HepG2 (cell line): Measurements from ENCODE around the gene TFB1M. TPM values are rescaled to one million over a fixed set of nuclear protein-coding genes. Genes with fewer than 3 reads are reported as not detected.

Experiments
- ETV5 ChIP-seq: IDR thresholded peaks from 2 replicates; pipeline ENCODE4 v1.6.1; 2018; ENCODE audit warnings: missing biosample characterization, missing genetic modification reagents, inconsistent platforms, borderline replicate concordance
- FOXC1 ChIP-seq: sonication (generic); formaldehyde crosslinking; IDR thresholded peaks from 2 replicates; pipeline ENCODE4 v1.8.0; 2022; ENCODE audit warnings: mild to moderate bottlenecking, missing genetic modification reagents, borderline replicate concordance
- HES4 ChIP-seq: sonication (generic); formaldehyde crosslinking; IDR thresholded peaks from 2 replicates; pipeline ENCODE4 v1.9.0; 2021; ENCODE audit warnings: mild to moderate bottlenecking, missing genetic modification reagents, borderline replicate concordance
- RFX1 ChIP-seq: fragments of 450-650 bp; IDR thresholded peaks from 2 replicates; pipeline ENCODE4 v1.6.1; 2017
- SRSF9 ChIP-seq: fragments of 200-400 bp; formaldehyde crosslinking; IDR thresholded peaks from 2 replicates; pipeline ENCODE4 v1.6.1; 2018; ENCODE audit warnings: borderline replicate concordance, mild to moderate bottlenecking, low read depth, low read length; ENCODE audit not compliant: insufficient read depth, poor library complexity, severe bottlenecking
- ZBTB1 ChIP-seq: sonication (generic); formaldehyde crosslinking; IDR thresholded peaks from 2 replicates; pipeline ENCODE4 v1.4.0; 2020; ENCODE audit warnings: missing genetic modification reagents, borderline replicate concordance
- ZNF253 ChIP-seq: sonication (generic); formaldehyde crosslinking; IDR thresholded peaks from 2 replicates; pipeline ENCODE4 v1.8.0; 2022; ENCODE audit warnings: mild to moderate bottlenecking, missing genetic modification reagents, borderline replicate concordance
- ZNF33A ChIP-seq: sonication (generic); formaldehyde crosslinking; IDR thresholded peaks from 2 replicates; pipeline ENCODE4 v1.5.1; 2020; ENCODE audit warnings: missing genetic modification reagents, mild to moderate bottlenecking, moderate library complexity, borderline replicate concordance
- ZNF350 ChIP-seq: sonication (generic); formaldehyde crosslinking; IDR thresholded peaks from 2 replicates; pipeline ENCODE4 v1.4.0; 2020; ENCODE audit warnings: mild to moderate bottlenecking, low read depth, missing genetic modification reagents, borderline replicate concordance
- ZNF546 ChIP-seq: sonication (generic); formaldehyde crosslinking; conservative IDR thresholded peaks from 2 replicates; pipeline ENCODE4 v1.8.1; 2023; ENCODE audit warnings: mild to moderate bottlenecking, missing genetic modification reagents
- ZNF598 ChIP-seq: sonication (generic); formaldehyde crosslinking; IDR thresholded peaks from 2 replicates; pipeline ENCODE4 v1.5.1; 2020; ENCODE audit warnings: mild to moderate bottlenecking, missing genetic modification reagents, borderline replicate concordance
- polyA plus RNA-seq, 8 experiments: library from polyadenylated mRNA; depleted of rRNA in 3 of 8; stranded (reverse) in 7 of 8; unstranded in 1 of 8; fragments of >200 nt; fragmentation: Illumina TruSeq in 4 of 8; extraction: Trizol in 4 of 8; gene quantifications; 2 replicates each; pipeline versions ENCODE4 v1.2.1 to v1.2.3, GENCODE V29; 2011 to 2016; ENCODE audit warnings: low read depth in 4 of 8, missing spikeins in 1 of 8, mixed read lengths in 1 of 8; ENCODE audit not compliant: insufficient read depth in 1 of 8
- total RNA-seq, 5 experiments: library from RNA; depleted of rRNA; stranded (reverse); fragments of >200 nt; fragmentation: Illumina TruSeq; extraction: Trizol; gene quantifications; 2 replicates each; pipeline ENCODE4 v1.2.3, GENCODE V29; 2016; ENCODE audit warnings: low read depth in 1 of 5
- TF ChIP-seq, protein P1 (sequence below): sonication (generic); formaldehyde crosslinking; IDR thresholded peaks from 2 replicates; pipeline ENCODE4 v1.8.1; 2022; ENCODE audit warnings: low read depth, mild to moderate bottlenecking, missing genetic modification reagents
- TF ChIP-seq, protein P2 (sequence below): sonication (generic); formaldehyde crosslinking; IDR thresholded peaks from 2 replicates; pipeline ENCODE4 v1.5.0; 2020; ENCODE audit warnings: mild to moderate bottlenecking, low read depth, missing genetic modification reagents, borderline replicate concordance
- TF ChIP-seq, protein P3 (sequence below): sonication (generic); formaldehyde crosslinking; IDR thresholded peaks from 2 replicates; pipeline ENCODE4 v1.5.1; 2020; ENCODE audit warnings: mild to moderate bottlenecking, missing genetic modification reagents, borderline replicate concordance
- TF ChIP-seq, protein P4 (sequence below): sonication (generic); formaldehyde crosslinking; IDR thresholded peaks from 2 replicates; pipeline ENCODE4 v1.5.1; 2020; ENCODE audit warnings: missing genetic modification reagents, mild to moderate bottlenecking, borderline replicate concordance
- TF ChIP-seq, protein P5 (sequence below): sonication (generic); formaldehyde crosslinking; IDR thresholded peaks from 2 replicates; pipeline ENCODE4 v1.5.1; 2020; ENCODE audit warnings: mild to moderate bottlenecking, moderate library complexity, missing genetic modification reagents

TFB1M gene
- total and polyA plus RNA-seq, 2 of the 13 experiments (the other 11 are each of a cell fraction or from before 2014, with no cell fraction given) = 91.4 to 122 TPM

DNA sequence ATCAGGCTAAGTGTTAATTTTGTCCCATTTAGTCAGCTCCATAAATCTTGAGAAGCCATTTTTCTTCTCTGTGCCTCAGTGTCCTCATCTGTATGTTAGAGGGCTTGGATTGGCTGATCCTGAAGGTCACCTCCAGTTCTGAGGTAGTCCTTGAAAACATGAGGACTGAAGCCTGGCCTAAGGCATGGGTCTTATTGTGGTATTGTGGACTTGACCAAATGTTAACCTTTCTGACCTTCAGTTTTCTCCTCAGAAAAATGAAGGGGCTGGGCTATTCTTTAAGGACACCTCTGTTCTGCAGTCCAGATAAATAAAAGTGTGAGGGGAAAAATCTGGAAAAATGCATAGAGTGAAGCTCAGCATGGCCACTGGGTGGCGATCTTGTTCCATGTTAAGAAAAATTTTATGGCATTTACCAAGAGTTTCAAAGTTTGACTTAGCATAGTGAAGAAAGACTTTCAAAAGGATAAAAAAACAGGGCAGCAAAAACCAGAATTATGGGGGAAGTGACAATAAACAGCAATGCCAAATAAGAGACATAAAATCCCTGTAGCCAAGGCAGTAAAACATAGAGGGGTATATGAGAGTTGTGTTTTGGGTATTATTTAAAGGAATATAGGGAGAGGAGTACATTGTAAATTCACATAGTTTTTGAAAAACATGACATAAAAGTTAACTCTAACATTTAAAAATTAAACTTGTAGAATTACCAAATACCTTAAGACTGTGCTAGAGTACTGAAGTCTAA, 13.2 kb upstream of the TFB1M start (continued):
- TF ChIP-seq, protein P1, sequence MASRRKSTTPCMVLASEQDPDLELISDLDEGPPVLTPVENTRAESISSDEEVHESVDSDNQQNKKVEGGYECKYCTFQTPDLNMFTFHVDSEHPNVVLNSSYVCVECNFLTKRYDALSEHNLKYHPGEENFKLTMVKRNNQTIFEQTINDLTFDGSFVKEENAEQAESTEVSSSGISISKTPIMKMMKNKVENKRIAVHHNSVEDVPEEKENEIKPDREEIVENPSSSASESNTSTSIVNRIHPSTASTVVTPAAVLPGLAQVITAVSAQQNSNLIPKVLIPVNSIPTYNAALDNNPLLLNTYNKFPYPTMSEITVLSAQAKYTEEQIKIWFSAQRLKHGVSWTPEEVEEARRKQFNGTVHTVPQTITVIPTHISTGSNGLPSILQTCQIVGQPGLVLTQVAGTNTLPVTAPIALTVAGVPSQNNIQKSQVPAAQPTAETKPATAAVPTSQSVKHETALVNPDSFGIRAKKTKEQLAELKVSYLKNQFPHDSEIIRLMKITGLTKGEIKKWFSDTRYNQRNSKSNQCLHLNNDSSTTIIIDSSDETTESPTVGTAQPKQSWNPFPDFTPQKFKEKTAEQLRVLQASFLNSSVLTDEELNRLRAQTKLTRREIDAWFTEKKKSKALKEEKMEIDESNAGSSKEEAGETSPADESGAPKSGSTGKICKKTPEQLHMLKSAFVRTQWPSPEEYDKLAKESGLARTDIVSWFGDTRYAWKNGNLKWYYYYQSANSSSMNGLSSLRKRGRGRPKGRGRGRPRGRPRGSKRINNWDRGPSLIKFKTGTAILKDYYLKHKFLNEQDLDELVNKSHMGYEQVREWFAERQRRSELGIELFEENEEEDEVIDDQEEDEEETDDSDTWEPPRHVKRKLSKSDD (CRISPR knock-in tag) = no peak
- TF ChIP-seq RFX1 (no peak), ZNF33A (CRISPR knock-in tag) (no peak), ZNF598 (CRISPR knock-in tag) (no peak), SRSF9 (no peak), ETV5 (CRISPR knock-in tag) (no peak; the same call in 1 of the 2 replicates), ZNF546 (CRISPR knock-in tag) (no peak), FOXC1 (CRISPR knock-in tag) (no peak), HES4 (no peak), ZNF350 (CRISPR knock-in tag) (no peak), ZNF253 (CRISPR knock-in tag) (no peak), ZBTB1 (no peak)
- TF ChIP-seq, protein P2, sequence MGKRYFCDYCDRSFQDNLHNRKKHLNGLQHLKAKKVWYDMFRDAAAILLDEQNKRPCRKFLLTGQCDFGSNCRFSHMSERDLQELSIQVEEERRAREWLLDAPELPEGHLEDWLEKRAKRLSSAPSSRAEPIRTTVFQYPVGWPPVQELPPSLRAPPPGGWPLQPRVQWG = no peak
- TF ChIP-seq, protein P3, sequence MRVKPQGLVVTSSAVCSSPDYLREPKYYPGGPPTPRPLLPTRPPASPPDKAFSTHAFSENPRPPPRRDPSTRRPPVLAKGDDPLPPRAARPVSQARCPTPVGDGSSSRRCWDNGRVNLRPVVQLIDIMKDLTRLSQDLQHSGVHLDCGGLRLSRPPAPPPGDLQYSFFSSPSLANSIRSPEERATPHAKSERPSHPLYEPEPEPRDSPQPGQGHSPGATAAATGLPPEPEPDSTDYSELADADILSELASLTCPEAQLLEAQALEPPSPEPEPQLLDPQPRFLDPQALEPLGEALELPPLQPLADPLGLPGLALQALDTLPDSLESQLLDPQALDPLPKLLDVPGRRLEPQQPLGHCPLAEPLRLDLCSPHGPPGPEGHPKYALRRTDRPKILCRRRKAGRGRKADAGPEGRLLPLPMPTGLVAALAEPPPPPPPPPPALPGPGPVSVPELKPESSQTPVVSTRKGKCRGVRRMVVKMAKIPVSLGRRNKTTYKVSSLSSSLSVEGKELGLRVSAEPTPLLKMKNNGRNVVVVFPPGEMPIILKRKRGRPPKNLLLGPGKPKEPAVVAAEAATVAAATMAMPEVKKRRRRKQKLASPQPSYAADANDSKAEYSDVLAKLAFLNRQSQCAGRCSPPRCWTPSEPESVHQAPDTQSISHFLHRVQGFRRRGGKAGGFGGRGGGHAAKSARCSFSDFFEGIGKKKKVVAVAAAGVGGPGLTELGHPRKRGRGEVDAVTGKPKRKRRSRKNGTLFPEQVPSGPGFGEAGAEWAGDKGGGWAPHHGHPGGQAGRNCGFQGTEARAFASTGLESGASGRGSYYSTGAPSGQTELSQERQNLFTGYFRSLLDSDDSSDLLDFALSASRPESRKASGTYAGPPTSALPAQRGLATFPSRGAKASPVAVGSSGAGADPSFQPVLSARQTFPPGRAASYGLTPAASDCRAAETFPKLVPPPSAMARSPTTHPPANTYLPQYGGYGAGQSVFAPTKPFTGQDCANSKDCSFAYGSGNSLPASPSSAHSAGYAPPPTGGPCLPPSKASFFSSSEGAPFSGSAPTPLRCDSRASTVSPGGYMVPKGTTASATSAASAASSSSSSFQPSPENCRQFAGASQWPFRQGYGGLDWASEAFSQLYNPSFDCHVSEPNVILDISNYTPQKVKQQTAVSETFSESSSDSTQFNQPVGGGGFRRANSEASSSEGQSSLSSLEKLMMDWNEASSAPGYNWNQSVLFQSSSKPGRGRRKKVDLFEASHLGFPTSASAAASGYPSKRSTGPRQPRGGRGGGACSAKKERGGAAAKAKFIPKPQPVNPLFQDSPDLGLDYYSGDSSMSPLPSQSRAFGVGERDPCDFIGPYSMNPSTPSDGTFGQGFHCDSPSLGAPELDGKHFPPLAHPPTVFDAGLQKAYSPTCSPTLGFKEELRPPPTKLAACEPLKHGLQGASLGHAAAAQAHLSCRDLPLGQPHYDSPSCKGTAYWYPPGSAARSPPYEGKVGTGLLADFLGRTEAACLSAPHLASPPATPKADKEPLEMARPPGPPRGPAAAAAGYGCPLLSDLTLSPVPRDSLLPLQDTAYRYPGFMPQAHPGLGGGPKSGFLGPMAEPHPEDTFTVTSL = no peak
- TF ChIP-seq, protein P4, sequence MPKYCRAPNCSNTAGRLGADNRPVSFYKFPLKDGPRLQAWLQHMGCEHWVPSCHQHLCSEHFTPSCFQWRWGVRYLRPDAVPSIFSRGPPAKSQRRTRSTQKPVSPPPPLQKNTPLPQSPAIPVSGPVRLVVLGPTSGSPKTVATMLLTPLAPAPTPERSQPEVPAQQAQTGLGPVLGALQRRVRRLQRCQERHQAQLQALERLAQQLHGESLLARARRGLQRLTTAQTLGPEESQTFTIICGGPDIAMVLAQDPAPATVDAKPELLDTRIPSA (CRISPR knock-in tag) = no peak
- TF ChIP-seq, protein P5, sequence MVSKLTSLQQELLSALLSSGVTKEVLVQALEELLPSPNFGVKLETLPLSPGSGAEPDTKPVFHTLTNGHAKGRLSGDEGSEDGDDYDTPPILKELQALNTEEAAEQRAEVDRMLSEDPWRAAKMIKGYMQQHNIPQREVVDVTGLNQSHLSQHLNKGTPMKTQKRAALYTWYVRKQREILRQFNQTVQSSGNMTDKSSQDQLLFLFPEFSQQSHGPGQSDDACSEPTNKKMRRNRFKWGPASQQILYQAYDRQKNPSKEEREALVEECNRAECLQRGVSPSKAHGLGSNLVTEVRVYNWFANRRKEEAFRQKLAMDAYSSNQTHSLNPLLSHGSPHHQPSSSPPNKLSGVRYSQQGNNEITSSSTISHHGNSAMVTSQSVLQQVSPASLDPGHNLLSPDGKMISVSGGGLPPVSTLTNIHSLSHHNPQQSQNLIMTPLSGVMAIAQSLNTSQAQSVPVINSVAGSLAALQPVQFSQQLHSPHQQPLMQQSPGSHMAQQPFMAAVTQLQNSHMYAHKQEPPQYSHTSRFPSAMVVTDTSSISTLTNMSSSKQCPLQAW (CRISPR knock-in tag) = no peak
